Body of pancreas (tissue), 4 donors: ENCODE data around the gene STK40. TPM values are rescaled to one million over a fixed set of nuclear protein-coding genes. Genes with fewer than 3 reads are reported as not detected.
A peak's percentile ranks its signal among the peaks of the same experiment; 100 is the strongest.

Source experiments
- ATAC-seq: fragments of 150-250 bp; one replicate; pipeline ENCODE4 v1.9.1; 2016
- DNase-seq, 4 donors: peaks; one replicate each; pipeline ENCODE4 v3.0.0-alpha.2; 2019
- H3K27ac ChIP-seq, 4 donors: fragments of 200-600 bp; sonication (generic); 1 replicate in 3 of 4; 2 replicates in 1 of 4; pipeline versions ENCODE4 v1.5.1 to v1.6.1; 2016 to 2019; ENCODE audit warnings: mild to moderate bottlenecking in 1 of 4, mixed read lengths in 1 of 4, moderate library complexity in 1 of 4
- H3K27me3 ChIP-seq, 2 donors: fragments of 200-600 bp; sonication (generic); one replicate each; pipeline ENCODE4 v1.6.0; 2016; ENCODE audit warnings: mild to moderate bottlenecking in 1 of 2
- H3K36me3 ChIP-seq, 2 donors: fragments of 200-600 bp; sonication (generic); replicated peaks in 1 of 2; 2 replicates each; pipeline ENCODE4 v1.5.1; 2016; ENCODE audit warnings: low read depth in 2 of 2; ENCODE audit not compliant: insufficient read depth in 1 of 2
- H3K4me1 ChIP-seq: fragments of 200-600 bp; sonication (generic); one replicate; pipeline ENCODE4 v1.6.0; 2016
- H3K4me3 ChIP-seq, 2 donors: fragments of 200-600 bp; sonication (generic); 1 replicate in 1 of 2; 2 replicates in 1 of 2; pipeline ENCODE4 v1.5.1; 2016 to 2019
- H3K9me3 ChIP-seq, 3 donors: fragments of 200-600 bp; sonication (generic); 1 replicate in 2 of 3; 2 replicates in 1 of 3; pipeline ENCODE4 v1.5.1; 2016
- POLR2A ChIP-seq, 3 donors: fragments of 450-650 bp; IDR thresholded peaks; one replicate each; pipeline ENCODE4 v1.6.1; 2016; ENCODE audit warnings: antibody characterized with exemption in 3 of 3, mild to moderate bottlenecking in 2 of 3
- WGBS, 2 donors: methylation state at CpG; one replicate each; pipeline ENCODE4 v1.1.5; 2017; 5-methylcytosine and 5-hydroxymethylcytosine counted together
- intact Hi-C: fragments of 100-400 bp; cut with DNase I; formaldehyde crosslinking; loops from one replicate; pipeline ENCODE4 v1.15.1; 2023
- total RNA-seq, 2 donors: library from RNA; depleted of rRNA; stranded (reverse); fragments of >200 nt; gene quantifications; one replicate each; pipeline ENCODE4 v1.1.0, GENCODE V29; 2016
- TF ChIP-seq, protein P1 (sequence below), 7 experiments: fragments of 450-650 bp in 4 of 7; fragments of 200-600 bp in 3 of 7; sonication (generic) in 3 of 7; IDR thresholded peaks; one replicate each; pipeline ENCODE4 v1.5.1; 2016 to 2019; ENCODE audit warnings: antibody characterized with exemption in 7 of 7

The STK40 gene
- total RNA-seq, 2 donors from 2014 or later, result 25.2 to 30.3 TPM

DNA sequence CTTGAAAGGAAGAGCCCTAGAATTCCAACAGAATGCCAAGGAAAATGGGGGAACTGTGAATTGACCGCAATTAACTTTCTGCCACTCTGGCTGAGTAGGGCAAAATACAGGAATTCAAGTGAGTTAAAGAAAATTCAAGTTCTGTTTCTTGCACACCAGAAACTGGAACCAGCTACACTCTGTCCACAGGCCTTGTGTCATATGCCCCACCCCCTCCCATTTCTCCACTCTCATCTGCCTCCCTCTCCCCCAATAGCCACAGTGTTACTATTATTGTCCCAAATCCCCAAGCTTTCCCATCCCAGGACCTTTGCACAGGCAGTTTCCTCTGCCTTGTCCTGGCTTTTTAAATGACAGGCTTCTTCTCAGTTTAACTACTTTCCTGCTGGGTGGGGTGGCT lies 4.3 kb upstream of the STK40 start:
- Histone ChIP-seq H3K36me3 (peaks cover 0 to 10% of the 10 kb centered on the region in 2 donors), H3K27me3 (no peaks in the 10 kb centered on the region), H3K4me3 (no peak overlapping the region), H3K27ac (no peak overlapping the region), H3K9me3 (no peaks in the 10 kb centered on the region), H3K4me1 (peaks cover 11% of the 10 kb centered on the region)
- ATAC-seq (no peak), DNase-seq (no peak)
- TF ChIP-seq, protein P1, sequence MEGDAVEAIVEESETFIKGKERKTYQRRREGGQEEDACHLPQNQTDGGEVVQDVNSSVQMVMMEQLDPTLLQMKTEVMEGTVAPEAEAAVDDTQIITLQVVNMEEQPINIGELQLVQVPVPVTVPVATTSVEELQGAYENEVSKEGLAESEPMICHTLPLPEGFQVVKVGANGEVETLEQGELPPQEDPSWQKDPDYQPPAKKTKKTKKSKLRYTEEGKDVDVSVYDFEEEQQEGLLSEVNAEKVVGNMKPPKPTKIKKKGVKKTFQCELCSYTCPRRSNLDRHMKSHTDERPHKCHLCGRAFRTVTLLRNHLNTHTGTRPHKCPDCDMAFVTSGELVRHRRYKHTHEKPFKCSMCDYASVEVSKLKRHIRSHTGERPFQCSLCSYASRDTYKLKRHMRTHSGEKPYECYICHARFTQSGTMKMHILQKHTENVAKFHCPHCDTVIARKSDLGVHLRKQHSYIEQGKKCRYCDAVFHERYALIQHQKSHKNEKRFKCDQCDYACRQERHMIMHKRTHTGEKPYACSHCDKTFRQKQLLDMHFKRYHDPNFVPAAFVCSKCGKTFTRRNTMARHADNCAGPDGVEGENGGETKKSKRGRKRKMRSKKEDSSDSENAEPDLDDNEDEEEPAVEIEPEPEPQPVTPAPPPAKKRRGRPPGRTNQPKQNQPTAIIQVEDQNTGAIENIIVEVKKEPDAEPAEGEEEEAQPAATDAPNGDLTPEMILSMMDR (IDR thresholded peaks at IDR 0.05), result no peak
- no peak for TF ChIP-seq POLR2A (IDR thresholded peaks at IDR 0.05)
- WGBS, 2 donors, result 75 to 100% methylated on average over 1 of the region's 1 CpG
- intact Hi-C loops, result no loop called here

DNA sequence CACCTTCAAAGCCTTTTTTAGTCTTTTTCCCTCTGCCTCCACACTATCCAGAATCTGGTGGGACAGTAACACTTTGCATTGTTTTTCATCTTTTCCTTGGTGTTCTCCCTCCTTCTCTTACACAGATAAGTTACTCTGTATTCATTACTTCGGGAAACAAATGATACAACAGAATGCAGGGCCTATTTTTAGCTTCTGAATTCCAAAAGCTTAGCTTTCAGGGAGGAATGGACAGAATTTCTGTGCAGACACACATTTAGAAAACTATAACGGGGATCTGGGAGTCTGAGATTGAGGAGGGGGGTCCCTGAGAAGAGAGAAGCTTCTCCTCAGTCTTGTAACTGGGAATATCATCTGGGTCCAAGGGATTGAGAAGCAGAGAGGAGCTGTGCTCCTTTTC lies 3.5 kb upstream of the STK40 start:
- Histone ChIP-seq H3K9me3 (no peaks in the 10 kb centered on the region), H3K4me1 (peaks cover 17% of the 10 kb centered on the region), H3K27me3 (no peaks in the 10 kb centered on the region), H3K27ac (no peak overlapping the region), H3K4me3 (no peak overlapping the region), H3K36me3 (peaks cover 0 to 10% of the 10 kb centered on the region in 2 donors)
- TF ChIP-seq, protein P1 (IDR thresholded peaks at IDR 0.05), result no peak
- TF ChIP-seq POLR2A (IDR thresholded peaks at IDR 0.05), result no peak
- WGBS, 2 donors, result 75 to 89% methylated on average over 2 of the region's 2 CpGs
- no peak for DNase-seq
- ATAC-seq, result no peak
- intact Hi-C loops, result no loop called here

DNA sequence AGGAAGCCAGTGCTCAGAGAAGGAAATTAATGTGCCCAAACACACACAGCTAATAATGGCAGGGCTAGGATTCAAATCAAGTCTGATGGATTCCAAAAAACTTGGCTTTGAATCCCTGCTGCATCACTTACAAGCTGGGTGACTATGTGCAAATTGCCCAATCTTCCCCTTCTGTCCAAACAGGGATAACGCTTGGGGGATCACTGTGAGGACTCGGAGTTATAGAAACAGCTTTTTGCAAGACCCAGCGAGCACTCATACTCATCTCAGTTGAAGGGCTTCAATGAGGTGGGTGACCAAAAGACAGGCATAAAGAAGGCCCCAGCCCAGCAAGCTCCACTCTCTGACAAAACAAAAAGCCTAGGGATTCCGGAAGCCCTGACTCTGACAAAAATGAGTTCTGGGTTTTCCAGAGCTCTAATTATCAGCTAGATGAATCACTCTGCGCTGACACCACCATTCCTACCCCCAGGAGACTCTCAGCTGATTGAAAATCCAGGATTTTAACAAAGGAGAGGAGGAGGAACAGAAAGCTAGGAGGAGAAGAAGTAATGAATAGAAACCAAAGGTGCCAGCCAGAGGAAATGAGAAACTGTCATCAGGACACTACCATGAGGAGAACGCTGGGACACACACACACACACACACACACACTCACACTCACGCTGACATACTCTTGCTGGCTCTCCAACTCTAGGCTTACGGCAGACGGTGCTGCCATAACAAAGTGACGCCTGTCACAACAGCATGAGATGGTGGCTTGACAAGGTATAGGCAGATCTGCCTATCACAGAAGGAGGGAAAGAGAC lies 1.6 kb upstream of the STK40 start:
- H3K4me1 ChIP-seq, result peaks cover 36% of the 10 kb centered on the region
- DNase-seq (no peak), ATAC-seq (no peak)
- TF ChIP-seq POLR2A (IDR thresholded peaks at IDR 0.05), result no peak
- TF ChIP-seq, protein P1 (IDR thresholded peaks at IDR 0.05), result no peak
- 65 to 79% methylated on average over 10 of the region's 10 CpGs for WGBS, 2 donors
- intact Hi-C loops, result no loop called here
- peak overlapping the region; percentile 99 to 100 (median 99) for H3K27ac ChIP-seq
- peaks cover 0 to 4% of the 10 kb centered on the region in 2 donors for H3K36me3 ChIP-seq
- H3K9me3 ChIP-seq, result no peaks in the 10 kb centered on the region
- no peaks in the 10 kb centered on the region for H3K27me3 ChIP-seq
- H3K4me3 ChIP-seq, result no peak overlapping the region

DNA sequence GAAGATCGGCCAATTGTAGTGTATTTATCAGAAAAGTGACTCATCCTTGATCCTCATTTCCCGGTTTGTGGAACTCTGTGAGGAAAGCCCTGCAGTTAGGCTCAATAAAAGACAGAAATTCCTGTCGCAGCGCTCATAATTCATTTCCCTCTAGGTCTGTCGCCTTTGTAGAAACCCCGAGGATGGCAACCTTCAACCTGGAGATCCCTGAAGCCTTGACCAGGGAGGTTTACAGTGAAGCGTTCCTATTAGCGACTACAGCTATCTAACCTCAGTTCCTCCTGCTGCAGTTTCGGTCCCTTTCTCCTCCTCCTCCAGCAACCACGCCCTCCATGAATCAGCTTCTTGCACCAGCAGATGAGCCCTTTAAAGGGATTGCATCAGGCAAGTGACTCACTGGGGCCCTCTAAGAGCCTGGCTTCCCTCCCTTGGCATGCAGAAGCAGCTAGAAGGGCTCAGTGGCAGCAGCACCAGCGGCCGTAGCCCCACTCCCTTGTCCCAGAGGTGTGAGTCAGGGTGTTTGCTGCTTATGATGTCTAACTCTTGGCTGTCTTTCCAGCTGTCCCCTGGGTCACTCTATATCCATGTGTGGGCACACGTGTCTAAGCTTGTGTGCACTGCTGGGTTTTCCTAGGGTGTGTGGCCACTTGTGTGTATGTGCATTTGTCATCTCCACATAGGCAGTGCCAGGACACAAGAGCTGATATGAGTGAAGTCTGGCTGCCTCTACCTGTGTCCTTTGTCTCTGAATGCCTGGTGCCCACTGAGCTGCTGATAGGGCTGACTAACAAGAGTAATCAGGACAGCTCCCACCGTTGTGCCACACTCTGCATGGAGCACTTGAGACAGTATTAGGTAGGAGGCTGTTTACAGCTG lies 779 bp upstream of the STK40 start:
- peaks cover 44% of the 10 kb centered on the region for H3K4me1 ChIP-seq
- intact Hi-C loops, result no loop called here

More for the DNA sequence above, 779 bp upstream of the STK40 start:
- DNase-seq (peak; percentile 87 to 98 (median 92)), ATAC-seq (peak; percentile 68)
- Histone ChIP-seq H3K36me3 (no peaks in the 10 kb centered on the region), H3K27me3 (no peaks in the 10 kb centered on the region), H3K9me3 (no peaks in the 10 kb centered on the region), H3K4me3 (peak overlapping the region; percentile 6), H3K27ac (peak overlapping the region; percentile 99 to 100 (median 99))
- TF ChIP-seq POLR2A (IDR thresholded peaks at IDR 0.05), result peak; percentile 78 to 90 (median 89)
- TF ChIP-seq, protein P1 (IDR thresholded peaks at IDR 0.05), result no peak
- 0% methylated on average over 12 to 14 of the region's 14 CpGs for WGBS, 2 donors
